ENCODE measurements around the gene PAX2.

The PAX2 gene

GRCh38 chr10:100826031-100826651, 80.8 kb downstream of the PAX2 start:
- no peak overlapping the region for H3K27ac ChIP-seq

GRCh38 chr10:100826661-100826982, 81.2 kb downstream of the PAX2 start:
- TF ChIP-seq ZFX (IDR thresholded peaks at IDR 0.05) = no peak
- TF ChIP-seq, protein P1, sequence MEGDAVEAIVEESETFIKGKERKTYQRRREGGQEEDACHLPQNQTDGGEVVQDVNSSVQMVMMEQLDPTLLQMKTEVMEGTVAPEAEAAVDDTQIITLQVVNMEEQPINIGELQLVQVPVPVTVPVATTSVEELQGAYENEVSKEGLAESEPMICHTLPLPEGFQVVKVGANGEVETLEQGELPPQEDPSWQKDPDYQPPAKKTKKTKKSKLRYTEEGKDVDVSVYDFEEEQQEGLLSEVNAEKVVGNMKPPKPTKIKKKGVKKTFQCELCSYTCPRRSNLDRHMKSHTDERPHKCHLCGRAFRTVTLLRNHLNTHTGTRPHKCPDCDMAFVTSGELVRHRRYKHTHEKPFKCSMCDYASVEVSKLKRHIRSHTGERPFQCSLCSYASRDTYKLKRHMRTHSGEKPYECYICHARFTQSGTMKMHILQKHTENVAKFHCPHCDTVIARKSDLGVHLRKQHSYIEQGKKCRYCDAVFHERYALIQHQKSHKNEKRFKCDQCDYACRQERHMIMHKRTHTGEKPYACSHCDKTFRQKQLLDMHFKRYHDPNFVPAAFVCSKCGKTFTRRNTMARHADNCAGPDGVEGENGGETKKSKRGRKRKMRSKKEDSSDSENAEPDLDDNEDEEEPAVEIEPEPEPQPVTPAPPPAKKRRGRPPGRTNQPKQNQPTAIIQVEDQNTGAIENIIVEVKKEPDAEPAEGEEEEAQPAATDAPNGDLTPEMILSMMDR (conservative IDR thresholded peaks at IDR 0.05) = no peak

More at GRCh38 chr10:100826031-100826651, 80.8 kb downstream of the PAX2 start:
- TF ChIP-seq, protein P1 (conservative IDR thresholded peaks at IDR 0.05) = no peak
- TF ChIP-seq ZFX (IDR thresholded peaks at IDR 0.05) = no peak

DNA sequence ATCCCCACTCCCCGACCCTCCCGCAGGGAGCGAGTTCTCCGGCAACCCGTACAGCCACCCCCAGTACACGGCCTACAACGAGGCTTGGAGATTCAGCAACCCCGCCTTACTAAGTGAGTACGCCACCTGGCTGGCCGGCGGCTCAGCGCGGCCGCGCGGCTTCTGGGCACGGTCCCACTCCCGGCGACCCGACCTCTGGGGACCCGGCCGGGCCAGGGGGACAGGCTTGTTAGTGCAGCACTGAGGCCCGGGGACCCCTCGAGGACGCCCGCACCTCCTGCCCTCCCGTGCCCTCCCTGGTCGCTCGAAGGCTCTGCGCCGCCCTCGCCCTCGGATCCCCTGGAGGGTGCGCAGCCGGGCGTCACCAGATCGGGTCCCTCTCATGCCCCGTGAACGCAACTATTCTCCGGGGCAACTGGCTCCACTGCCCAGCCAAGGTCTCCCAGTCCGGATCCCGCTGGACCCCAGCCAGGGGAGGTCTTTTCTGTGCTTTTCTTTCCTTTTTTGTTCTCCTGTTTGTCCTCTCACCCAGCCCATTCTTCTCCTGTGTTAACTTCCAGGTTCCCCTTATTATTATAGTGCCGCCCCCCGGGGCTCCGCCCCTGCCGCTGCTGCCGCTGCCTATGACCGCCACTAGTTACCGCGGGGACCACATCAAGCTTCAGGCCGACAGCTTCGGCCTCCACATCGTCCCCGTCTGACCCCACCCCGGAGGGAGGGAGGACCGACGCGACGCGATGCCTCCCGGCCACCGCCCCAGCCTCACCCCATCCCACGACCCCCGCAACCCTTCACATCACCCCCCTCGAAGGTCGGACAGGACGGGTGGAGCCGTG, 81.8 kb downstream of the PAX2 start:
- TF ChIP-seq, protein P1 (conservative IDR thresholded peaks at IDR 0.05) = peak; percentile 27
- no peak for TF ChIP-seq ZFX (IDR thresholded peaks at IDR 0.05)
- H3K27ac ChIP-seq = no peak overlapping the region

More at GRCh38 chr10:100826661-100826982, 81.2 kb downstream of the PAX2 start:
- H3K27ac ChIP-seq = no peak overlapping the region

- TF ChIP-seq, protein P1 (conservative IDR thresholded peaks at IDR 0.05) = peak; percentile 9
- TF ChIP-seq ZFX (IDR thresholded peaks at IDR 0.05) = no peak
- H3K27ac ChIP-seq = no peak overlapping the region
Observed at GRCh38 chr10:100827819-100828737, 82.7 kb downstream of the PAX2 start.

GRCh38 chr10:100828738-100829096, 83.3 kb downstream of the PAX2 start:
- TF ChIP-seq, protein P1 (conservative IDR thresholded peaks at IDR 0.05) = no peak
- no peak for TF ChIP-seq ZFX (IDR thresholded peaks at IDR 0.05)
- H3K27ac ChIP-seq = no peak overlapping the region

GRCh38 chr10:100829097-100829870, 83.9 kb downstream of the PAX2 start:
- no peak for TF ChIP-seq ZFX (IDR thresholded peaks at IDR 0.05)
- TF ChIP-seq, protein P1 (conservative IDR thresholded peaks at IDR 0.05) = no peak

More at GRCh38 chr10:100829097-100829870, 83.9 kb downstream of the PAX2 start:
- no peak overlapping the region for H3K27ac ChIP-seq
